HL-60/S4 (cell line): ENCODE measurements around the gene HS1BP3.

Source experiments
- in situ Hi-C: fragments of 300-500 bp; cut with MboI; formaldehyde crosslinking; loops from 2 replicates; pipeline ENCODE4 v1.14.3; 2022; ENCODE audit warnings: low sequenced_read_pairs

HS1BP3 gene

DNA sequence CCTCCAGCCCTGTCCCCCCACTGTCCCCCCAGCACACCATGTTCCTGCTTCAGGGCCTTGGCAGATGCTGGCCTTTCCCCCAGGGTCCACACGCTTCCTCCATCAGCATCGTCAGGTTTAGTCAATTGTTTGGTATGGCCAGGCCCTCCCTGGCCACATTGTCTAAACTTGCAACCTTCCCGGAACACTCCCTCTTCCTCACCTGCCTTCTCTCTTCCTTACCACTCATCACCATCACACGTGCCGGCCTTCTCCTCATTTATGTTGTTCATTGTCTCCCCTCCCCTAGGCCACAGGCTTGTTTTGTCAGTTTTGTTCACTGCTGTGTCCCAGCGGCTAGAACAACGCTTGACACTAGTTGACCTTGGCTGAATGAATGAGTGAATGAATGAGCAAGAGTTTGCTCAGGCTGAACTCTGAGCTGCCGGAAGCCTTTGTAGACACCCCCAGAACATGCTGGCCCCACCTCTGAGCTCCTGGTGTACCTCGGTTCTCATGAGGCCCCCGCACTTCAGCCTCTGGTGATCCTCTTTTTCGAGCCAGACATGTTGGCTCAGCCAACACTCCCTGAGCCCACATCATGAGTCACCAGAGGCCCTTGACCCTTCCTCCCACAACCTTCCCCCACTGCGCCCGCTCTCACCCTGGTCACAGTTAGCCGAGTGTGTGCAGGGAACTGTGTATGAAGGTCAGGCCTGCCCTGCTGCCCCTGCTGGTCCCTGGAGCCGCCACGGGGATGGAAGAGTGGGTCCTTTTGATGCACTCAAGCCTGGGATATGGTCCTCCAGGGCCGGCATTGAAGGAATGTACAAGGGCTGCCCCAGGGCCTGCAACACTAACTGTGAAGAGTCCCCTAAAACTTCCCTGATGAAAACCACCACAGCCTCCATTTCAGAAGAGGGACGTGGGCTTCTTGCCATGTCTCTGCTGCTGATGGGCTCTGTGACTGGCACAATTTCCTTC, 57.5 kb downstream of the HS1BP3 start:
- in situ Hi-C loops, result no loop called here

DNA sequence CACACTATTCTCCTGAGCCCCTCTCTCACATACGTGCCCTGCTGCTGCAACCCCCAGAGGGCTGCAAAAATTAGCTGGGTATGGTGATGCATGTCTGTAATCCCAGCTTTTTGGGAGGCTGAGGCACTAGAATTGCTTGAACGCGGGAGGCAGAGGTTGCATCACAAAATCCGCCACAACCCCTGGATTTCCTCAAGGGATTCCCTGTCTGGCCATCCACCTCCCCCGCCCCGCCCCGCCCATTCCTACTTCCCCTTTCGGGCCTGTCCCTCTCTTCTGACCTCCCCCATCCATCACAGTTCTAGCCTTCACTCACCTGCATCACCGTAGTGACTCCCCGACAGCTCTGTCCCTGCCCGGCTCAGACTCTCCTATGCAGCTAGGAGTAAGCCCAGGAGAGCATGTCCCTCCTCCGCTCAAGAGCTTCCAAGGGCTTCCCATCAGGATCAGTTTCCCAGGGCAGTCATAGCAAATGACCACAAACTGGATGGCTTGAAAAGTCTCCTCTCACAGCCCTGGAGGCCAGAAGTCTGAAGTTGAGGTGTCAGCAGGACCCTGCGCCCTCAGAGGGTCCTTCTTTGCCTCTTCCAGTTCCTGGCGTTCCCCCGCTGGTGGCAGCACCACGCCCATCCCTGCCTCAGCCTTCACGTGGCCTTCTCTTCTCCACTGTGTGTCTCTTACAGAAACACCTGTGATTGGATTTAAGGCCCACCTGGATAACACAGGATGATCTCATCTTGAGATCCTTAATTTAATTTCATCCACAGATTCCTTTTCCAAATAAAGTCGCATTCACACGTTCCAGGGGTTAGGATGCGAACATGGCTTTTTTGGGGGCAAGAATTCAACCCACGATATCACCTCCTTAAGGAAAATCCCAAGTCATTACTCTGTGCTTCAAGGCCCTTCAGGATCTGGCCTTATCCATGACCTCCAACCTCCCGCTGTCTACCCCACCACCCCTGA, 58.5 kb downstream of the HS1BP3 start:
- in situ Hi-C loops, result no loop called here

DNA sequence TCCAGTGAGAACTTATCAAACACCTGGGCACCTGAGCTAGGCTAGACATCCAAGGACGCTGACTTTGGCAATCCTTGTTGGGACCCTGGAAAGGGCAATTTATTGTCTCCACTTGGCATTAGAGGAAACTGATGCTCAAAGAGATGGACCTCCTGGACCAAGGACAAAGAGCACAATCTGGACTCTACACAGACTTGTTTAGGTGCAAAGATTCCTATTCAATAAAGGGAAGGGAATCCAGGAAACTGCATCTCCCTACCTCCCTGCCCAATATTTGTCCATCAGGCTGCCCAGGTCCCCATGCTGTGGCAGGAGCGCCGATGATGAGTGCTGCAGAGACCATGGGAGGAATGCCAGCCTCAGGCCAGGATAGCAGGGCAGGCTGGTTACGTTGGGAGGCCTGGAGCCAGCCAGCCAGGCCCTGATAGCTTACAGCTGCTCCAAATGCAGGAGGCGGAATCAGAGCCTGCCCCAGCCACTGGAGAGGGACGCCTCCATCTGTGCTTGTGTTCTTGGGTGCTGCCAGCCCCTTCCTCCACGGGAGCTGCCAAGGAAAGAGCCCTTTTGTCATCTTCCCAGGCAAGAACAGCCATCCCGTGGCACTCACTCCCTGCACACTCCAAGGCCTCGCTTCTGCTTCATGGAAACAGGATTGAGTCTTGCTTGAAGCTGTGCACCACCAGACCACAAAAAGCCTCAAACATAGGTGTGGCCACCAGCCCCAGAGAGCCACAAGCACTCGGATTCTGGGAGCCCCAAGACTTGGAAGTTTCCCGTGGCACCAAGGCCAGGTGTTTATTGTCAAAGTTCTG, 60.0 kb downstream of the HS1BP3 start:
- in situ Hi-C loops, result no loop called here

DNA sequence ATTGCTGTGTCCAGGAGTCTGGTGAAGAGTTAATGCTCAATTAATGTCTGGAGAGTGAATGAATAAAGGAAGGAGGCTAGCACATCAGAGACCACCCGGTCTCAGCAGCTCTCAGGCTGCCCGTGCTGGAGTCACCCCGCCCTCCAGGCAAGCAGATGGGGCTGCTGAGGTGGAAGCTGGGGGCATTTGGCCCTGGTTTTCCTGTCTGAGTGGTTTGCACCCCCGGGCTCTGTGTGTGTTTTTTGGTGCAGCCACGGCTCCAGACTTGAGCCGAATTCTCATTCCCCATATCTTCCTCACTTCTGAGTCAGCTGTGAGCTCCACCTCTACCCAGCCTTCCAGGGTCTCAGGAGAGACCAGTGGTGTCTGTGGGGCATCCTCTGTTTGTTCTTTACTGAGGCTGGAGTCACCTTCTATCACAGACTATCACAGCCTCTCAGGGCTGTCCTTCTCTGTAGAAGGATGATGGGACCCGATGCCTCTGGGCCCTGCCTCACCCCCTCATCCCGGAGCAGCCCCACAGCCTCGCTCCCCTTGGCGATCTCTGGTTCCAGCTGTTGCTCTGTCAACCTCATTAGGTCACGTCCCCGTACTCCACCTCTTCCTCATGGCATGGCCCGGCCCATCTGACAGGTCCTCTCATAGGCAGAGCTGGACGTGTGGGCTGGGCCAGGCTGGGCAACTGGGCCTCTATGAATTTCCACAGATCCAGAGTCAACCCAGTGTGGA, 60.8 kb downstream of the HS1BP3 start:
- in situ Hi-C loops, result no loop called here

DNA sequence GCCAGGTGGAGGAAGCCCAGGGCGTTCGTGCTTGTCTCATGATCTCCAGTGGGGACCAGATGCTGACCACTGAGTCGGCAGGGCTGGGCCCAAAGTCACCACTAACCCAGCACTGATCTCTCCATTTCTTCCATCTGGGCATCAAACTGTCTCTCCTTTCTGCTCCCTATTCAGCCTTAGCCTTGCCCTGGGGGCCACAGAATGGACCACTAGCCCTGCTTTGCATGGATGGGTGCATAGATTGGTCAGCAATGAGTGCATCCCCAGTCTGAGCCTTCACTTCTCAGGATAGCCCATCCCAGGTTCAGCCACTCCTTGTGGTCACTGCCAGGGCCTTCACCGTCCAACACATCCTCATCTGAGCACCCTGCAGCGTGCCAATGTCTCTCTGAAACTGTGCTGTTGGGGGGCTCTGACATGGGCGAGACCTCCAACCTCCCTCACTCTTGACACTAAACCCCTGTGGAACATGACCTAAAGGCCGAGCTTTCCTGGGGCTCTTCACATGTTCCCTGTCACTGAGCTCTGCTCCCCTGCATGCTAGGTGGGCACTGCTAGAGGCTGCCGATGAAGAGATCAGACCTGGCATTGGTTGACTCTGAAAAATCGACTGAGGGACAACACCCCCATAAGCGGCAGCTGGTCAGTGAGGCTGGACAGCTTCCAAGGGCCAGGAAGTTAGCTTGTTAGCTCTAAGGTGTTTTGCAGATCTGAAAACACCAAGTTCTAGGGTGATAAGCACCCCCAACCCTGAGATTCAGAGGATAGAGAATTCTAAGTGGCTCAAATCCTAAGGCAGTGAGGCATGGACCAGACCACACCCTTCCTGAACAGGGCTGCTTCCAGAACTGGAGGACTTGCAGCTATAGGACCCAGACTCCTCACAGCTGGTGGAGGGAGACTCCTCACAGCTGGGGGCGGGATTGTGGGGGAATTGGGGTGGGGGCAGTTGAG, 61.7 kb downstream of the HS1BP3 start:
- in situ Hi-C loops, result no loop called here

DNA sequence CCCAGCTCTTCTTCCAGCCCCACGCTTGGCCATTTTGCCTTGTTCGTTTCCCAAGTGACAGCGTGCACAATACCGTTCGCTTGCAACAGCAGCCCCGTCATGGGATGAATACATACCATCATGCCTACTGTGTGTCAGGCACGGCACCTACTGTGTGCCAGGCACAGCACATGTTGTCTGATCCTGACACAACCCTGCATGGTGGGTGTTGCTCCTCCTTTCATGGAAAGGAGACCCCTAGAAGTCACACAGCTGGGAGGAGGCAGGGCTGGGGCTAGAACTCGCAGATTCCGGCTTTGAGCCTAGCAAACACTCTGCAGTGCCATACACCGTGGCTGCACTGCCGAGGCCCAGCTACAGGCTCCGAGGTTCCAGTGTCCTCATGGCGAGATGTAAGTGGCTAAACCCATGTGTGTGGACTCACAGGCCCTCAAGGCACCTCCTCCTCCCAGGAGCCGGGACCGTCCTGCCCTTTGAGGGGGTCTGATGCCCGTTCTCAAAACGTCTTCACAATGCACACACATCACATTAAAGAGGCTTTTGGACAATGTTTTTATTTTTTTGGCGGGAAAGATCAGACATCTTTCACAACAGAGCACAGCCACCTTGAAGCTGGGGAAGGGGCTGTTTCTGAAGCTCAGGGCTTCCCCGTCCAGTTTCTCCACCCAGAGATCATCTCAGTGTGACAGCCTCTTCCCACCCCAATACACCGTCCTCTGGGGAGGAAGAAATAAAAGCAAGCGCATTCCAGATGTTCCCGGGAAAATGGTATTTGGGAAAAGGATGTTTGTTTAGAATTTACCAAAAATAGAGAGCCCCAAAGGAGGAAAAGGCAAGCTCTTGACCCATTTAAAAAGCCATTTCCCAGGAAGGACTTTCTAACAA, 64.9 kb downstream of the HS1BP3 start:
- in situ Hi-C loops, result no loop called here

DNA sequence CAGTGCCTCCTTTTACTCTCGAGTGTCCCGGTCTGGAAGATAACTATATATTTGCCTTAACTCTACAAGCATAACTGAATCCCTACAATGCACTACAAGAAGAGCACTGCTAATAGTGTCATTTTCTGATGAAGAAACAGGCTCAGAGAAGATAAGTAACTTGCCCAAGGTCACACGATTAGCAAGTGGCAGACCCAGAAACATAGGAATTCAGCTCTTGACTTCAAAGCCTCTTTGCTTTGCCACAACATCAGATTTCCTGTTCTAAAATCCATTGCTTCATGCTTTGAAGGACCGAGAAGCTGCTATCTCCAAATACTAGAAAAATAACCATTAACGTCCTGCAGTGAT, 65.6 kb downstream of the HS1BP3 start:
- in situ Hi-C loops, result no loop called here

DNA sequence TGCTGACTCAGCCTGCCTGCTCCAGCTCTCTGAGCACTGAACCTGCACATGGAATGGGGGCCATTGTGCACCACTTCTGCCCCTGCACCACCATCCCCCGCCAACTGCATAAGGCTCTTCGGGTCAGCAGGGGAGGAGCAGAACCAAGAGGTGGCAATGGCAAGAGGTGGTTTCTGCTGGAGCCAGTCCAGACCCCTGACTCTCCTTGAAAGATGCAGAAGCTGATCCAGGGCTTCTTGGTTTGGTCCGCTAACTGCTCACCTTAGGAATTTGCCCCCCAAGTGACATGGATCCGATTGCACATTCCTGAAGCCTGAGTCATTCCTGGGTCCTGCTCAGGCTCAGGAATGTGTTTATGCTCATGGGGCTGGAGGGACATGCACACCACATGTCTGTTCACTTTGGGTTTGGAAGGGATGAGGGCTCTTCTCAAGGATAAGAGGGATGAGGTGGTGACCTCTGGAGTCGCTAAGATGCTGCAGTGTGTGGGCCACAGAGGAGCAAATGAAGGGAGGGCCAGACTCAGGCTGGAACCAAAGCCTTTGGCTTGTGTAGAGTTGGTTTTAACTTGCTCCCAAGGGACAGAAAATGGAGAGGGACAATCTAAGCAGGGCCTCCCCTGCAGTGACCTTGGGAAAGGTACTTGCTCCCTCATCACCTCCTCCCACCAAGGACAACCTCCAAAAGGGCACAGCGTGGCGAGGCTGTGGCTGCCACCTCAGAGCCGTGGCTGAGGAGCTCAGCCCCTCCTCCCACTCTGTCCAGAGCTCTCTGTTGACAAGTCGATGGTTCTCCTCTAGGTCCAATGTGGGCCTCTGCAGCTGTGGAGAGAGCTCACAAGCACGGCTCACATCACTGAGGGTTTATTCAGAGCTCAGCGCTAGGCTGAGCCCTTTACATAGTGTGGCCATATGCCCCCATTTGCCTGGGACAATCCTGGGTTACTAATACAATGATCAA, 66.2 kb downstream of the HS1BP3 start:
- in situ Hi-C loops, result no loop called here

DNA sequence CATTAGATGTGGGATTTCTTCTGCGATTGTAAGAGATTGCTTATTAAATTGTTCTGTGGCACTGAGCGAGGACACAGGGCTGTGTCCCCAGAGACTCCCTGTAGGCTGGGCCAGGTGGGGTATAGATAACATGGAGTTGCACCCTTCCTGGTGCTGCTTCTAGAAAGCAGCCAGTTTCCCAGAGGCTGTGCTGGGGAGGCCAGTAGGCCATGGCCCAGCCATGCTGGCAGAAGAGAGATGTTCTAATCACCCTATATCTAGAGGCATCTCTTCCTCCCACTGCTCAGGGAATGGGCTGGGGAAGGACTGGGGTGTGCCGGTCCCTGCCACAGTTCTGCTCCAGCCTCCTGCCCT, 66.9 kb downstream of the HS1BP3 start:
- in situ Hi-C loops, result no loop called here

DNA sequence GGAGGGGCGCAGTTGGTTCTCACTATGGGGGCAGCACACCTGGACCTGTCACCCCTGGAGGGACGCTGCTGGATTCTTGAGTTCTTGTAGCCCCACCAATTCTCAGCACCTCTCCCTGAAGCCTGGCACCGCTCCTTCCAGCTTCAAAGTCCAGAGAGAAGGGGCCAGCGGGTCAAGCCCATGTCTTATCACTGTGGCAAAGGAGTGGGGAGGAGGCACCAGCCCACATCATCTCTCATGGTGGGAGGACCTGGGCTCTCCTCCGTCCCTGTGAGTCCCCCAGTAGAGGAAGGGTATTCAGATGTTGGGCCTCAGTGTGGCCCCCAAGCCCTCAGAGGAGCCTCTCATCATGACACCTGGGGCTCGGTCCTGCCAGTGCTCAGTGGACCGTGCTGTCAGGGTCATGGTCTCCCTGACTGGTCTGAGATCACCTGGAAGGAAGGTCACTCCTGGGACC, 67.4 kb downstream of the HS1BP3 start:
- in situ Hi-C loops, result no loop called here

DNA sequence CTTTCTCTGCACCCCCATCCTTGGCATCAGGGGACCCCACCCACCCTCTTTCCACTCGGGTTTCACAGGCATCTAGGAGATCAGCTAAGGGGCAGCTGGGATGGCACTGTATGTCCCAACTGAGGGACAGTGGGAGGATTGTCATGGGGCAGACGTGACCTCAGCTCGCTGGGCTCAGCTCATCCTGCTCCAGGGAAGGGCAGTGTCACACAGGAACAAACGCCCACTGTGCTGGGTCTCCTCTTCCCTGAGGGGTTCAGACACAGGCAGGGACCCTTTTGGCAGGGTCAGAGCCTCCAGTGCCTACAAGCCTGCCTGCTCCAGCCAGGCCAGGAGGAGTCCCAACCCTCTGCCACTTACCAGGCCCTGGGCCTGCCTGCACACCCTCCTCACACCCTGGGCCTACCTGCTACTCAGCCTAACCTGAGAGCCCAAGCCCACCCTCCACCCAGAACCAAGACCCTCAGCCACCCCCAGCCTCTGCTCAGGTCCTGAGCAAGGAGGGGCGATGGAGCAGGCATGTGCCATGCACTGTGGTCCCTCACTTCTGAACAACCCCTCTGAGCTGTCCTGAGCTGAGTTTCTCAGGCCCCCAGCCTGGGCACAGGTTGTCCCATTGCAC, 68.2 kb downstream of the HS1BP3 start:
- in situ Hi-C loops, result no loop called here

DNA sequence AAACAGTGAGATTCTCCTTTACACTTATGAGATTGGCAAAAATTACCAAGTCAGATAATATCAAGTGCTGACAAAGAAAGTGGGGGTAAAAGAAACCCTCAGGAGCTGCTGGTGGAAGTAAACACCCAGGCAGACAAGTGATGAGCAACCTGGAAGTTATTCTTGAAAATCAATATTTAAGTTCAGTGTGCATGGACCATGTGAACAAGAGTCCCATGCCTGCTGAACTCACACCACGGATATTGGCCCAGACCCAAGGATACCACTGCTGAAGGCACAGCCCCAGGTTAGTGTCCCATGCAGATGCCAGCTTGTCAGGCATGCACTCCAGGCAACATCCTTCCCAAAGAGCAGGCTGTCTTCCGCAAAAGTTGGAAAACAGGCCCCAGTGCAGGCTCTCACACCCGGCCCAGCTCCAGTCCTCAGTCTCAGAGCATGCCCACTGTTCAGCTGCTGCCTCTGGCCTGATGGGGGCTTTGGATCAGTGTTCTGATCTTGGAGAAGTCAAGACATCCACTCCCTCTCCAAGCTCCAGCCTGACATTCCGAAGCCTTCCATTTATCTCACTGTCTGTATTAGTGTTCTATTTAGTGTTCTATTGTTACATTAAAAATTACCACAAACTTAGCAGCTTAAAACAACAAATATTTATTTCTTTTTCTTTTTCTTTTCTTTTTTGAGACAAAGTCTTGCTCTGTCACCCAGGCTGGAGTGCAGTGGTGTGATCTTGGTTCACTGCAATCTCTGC, 70.0 kb downstream of the HS1BP3 start:
- in situ Hi-C loops, result no loop called here

DNA sequence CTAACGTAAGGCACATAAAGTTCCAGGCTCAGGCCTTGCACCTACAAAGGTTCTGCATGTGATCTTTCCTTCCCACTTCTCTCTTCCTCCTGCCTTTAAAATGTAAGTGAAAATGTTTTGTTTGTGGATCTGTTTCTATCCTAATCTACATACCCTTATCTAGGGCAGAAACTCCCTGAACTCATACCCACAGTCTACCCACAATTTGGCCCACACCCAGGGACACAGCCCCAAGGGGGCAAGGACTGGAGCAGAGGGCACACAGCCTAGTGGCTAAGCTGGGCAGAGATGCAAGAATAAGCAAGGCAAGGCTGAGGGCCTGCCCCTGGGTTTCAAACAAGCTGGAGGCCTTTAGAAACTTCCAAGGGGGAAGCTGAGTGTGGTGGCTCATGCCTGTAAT, 71.0 kb downstream of the HS1BP3 start:
- in situ Hi-C loops, result no loop called here

DNA sequence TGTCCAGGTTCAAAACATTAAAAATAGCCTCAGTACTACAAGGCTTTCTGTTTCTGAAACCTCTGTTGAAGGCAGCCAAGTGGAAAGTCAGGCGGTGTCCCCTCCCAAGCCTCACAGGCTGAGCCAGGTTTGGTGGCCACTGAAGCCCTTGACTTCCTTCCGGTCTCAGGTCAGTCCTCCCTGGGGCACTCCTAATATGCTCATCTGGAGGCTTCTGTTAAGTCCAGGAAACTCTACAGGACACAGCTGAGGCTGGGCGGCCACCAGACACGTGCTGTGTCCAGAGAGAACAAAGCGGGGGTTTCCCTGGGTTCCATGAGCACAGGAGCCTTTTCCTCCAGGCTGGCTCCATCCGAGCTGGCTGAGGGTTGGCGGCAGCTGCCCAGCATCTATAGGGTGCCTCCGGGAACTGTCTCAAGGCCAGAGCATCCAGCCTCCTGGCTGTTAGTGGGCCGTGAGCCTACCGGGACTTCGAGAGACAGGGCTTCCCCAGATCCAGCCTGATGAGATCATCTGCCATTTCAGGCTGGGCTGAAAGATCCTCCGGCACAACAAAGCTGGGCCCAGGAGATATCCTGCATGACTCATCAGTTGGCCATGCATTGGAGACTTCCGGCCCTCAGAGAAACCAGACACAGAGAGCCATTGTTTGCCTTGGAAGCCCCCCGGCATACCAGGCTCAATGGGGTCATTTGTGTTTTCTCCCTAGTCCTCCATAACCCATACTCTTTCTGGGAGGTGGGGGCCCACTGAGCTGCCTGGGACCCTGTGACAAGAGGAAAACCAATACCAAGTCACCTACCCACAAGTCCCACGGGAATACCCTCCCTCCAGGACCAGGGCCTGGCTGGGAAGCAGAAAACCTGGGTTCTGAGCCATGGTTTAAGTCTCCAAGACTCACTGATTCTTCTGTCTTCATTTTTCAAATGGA, 71.7 kb downstream of the HS1BP3 start:
- in situ Hi-C loops, result no loop called here
